HG03039 (cell line): ENCODE results near the gene SERINC5.
"Not testable (repeated sequence)": the region's sequence is repeated elsewhere in the genome, so short reads cannot be mapped to it uniquely, and the experiment has no call there.

Source experiments
- ATAC-seq: cut with Tn5 transposase; IDR thresholded peaks from one replicate; pipeline ENCODE4 v1.9.1; 2021; ENCODE audit warnings: mild to moderate bottlenecking, moderate library complexity; ENCODE audit not compliant: unreplicated experiment

The SERINC5 gene

DNA sequence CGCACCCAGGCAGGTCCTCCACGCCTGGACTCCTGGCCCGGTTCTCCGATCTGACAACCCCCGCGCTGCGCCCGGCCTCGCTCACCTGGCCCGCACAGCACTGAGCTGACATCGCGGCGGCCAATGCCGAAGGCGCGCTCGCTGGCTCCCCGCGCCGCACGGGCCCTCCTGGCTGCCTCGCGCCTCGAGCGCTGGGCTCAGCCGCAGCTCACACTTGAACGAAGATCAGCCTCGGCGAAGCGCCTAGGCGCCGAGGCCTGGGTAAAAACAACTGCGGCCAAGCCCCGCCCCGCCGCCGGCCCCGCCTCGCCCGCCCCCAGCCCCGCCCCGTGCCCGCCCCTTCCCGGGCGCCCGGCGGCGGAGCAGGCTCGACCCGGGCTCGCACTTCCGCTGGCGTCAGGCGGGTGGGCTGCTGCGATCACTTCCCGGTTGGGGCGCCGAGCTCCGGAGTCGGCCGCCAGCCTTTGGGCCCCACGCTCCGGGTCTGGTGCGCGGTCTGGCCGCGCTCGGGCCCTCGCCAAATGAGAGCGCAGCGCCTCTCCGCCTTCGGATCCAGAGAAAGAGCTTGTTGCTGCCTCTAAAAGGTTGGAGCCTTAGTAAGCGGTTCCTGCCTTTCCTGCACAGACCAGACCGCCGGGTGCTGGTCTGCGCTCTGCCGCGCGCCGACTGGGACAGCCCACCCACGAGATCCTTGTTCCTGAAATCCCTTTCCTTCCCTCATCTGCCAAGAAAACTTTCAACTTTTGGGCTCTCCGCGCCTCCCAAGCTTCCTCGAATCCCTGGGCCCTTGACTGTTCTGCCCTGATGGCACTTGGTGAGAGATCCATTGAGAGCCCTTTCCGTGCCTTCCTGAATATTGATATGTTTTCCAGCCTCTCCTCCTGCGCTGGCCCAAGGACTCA, at the start of gene SERINC5:
Gene SERINC5 (minus strand): TSS at position 238 of the 902 bp plus-strand sequence. CDS start 126 bp downstream, at position 112.
- ATAC-seq = peak; percentile 81

DNA sequence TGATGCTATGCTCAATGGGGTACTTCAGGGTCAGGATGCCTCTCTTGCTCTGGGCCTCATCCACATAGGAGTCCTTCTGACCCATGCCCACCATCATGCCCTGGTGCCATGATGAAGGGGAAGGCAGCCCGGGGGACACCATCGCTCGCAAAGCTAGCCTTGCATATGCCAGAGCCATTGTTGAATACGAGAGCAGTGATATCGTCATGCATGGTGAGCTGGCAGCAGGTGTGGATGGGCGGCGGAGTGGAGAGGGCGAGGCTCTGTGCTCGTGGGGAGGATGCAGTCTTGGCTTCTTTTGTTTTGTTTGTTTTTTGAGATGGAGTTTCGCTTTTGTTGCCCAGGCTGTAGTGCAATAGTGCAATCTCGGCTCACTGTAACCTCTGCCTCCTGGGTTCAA, 46.8 kb upstream of the SERINC5 start:
- no peak for ATAC-seq

- not testable (repeated sequence) for ATAC-seq
Observed at GRCh38 chr5:80301342-80301741, 45.5 kb upstream of the SERINC5 start.

DNA sequence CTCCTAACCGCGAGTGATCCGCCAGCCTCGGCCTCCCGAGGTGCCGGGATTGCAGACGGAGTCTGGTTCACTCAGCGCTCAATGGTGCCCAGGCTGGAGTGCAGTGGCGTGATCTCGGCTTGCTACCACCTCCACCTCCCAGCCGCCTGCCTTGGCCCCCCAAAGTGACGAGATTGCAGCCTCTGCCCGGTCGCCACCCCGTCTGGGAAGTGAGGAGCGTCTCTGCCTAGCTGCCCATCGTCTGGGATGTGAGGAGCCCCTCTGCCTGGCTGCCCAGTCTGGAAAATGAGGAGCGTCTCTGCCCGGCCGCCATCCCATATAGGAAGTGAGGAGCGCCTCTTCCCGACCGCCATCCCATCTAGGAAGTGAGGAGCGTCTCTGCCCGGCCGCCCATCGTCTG, 44.9 kb upstream of the SERINC5 start:
- not testable (repeated sequence) for ATAC-seq

GRCh38 chr5:80300125-80300524, 44.3 kb upstream of the SERINC5 start:
- no peak for ATAC-seq

DNA sequence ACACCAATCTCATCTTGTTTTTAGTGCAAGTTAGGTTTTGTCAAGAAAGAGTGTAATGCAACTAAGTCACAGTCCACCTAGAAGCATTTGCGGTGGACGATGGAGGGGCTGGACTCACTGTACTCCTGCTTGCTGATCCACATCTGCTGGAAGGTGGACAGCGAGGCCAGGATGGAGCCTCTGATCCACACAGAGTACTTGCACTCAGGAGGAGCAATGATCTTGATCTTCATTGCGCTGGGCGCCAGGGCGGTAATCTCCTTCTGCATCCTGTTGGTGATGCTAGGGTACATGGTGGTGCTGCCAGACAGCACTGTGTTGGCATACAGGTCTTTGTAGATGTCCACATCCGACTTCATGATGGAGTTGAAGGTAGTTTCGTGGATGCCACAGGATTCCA, 43.8 kb upstream of the SERINC5 start:
- no peak for ATAC-seq

DNA sequence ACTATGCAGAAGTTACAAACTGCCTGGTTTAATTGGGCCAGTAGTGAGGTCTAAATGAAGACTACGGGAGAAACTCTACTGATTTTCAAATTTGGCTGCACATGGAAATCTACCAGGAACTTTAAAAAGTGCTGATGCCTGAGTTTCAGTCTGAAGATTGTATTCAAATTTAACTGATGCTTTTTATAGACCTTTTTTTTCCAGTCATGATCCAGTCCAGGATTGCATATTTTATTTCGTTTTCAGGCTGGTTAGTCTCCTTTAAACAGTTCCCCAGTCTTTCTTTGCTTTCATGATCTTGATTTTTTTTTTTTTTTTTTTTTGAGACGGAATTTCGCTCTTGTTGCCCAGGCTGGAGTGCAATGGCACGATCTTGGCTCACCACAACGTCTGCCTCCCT, 40.3 kb upstream of the SERINC5 start:
- ATAC-seq = no peak

DNA sequence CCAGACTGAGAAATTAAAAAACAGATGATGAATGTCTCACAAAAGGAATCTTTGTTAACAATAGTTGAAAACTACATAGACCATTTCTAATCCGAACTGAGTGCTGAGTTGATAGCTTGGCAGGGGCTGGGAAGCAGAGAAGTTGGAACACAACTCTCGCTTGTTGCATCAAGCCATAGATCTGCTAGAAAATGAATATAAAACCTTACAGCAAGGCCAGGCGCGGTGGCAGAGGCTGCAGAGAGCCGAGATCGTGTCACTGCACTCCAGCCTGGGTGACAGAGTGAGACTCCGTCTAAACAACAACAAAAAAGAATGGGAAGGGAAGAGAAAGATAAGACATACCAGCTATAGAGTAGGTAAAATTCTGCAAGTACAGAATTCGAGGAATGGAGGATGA, 35.9 kb upstream of the SERINC5 start:
- no peak for ATAC-seq

GRCh38 chr5:80289320-80289719, 33.5 kb upstream of the SERINC5 start:
- no peak for ATAC-seq

DNA sequence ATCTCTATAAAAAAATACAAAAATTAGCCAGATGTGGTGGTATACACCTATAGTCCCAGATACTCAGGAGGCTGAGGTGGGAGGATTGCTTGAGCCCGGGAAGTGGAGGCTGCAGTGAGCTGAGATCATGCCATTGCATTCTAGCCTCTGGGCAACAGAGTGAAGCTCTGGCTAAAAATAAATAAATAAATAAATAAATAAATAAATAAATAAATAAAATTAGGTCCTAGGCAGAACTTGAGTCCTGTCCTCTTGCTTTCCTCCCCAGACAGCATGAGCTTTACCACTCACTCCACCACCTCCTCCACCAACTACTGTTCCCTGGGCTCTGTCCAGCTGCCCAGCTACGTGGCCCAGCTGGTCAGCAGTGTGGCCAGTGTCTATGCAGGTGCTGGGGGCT, 32.3 kb upstream of the SERINC5 start:
- ATAC-seq = no peak

DNA sequence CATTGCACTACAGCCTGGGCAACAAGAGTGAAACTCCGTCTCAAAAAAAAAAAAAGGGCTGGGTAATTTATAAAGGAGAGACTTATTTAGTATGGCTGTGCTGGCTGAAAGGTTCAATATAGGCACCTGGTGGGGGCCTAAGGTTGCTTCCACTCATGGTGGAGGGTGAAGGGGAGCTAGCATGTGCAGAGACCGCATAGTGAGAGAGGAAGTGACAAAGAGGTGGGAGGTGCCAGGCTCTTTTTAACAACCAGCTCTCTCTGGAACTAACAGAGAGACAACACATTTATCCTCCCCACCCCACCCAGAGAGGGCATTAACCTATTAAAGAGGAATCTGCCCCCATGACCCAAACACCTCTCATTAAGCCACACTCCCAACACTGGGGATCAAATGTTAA, 28.9 kb upstream of the SERINC5 start:
- ATAC-seq = no peak

GRCh38 chr5:80283360-80283759, 27.5 kb upstream of the SERINC5 start:
- no peak for ATAC-seq

GRCh38 chr5:80282054-80282453, 26.2 kb upstream of the SERINC5 start:
- no peak for ATAC-seq

DNA sequence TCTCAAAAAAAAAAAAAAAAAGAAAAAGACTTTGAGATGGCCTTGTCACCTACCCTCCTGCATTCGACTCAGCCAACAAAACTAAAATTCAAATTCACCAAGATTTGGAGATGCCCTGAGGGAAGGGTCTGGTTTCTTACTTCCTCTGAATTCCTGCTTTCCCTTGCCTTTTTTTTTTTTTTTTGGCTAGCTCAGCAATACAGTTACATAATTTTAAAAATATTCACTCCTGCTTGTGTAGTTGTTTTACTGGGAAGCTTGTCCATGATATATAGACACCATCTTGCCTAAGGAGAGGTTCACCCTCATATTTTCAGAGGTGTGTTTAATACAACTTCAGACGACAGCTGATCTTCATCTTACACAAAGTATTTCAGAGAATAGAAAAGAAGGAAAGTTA, 21.3 kb upstream of the SERINC5 start:
- ATAC-seq = no peak

- no peak for ATAC-seq
Observed at GRCh38 chr5:80276186-80276585, 20.3 kb upstream of the SERINC5 start.

GRCh38 chr5:80275347-80275746, 19.5 kb upstream of the SERINC5 start:
- no peak for ATAC-seq

DNA sequence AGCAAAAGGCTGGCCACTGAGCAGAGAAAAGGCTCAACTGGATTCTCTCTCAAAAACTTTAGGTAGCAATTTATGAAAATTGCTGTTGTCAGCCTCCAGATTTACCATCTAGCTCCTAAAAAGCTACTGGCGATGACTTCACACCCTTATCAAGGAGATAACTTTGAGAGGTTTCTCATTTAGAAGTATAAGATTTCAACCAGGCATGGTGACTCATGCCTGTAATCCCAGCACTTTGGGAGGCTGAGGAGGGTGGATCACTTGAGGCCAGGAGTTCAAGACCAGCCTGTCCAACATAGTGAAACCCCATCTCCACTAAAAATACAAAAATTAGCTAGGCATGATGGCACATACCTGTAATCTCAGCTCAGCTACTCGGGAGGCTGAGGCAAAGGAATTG, 14.7 kb upstream of the SERINC5 start:
- not testable (repeated sequence) for ATAC-seq

GRCh38 chr5:80269991-80270438, 14.2 kb upstream of the SERINC5 start:
- ATAC-seq = no peak

GRCh38 chr5:80268916-80269315, 13.1 kb upstream of the SERINC5 start:
- no peak for ATAC-seq

DNA sequence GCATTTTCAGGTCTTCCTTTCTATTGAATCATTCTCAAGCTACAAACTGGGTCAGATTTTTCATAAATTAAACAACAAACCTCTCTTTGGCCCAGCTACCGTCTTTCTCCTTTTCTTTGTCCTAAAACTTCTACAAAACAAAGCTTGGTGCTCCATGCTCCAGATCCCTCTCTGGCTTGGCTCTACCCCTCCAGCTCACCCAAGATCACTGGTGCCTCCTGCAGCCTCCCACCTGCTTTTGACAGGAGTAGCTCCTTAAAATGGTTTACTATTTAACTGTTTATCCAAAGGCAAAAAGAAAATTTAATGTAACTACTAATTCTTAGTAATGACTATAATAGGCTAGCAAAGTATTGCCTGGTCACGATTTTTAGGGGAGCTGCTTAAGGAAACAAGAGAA, 10.7 kb upstream of the SERINC5 start:
- ATAC-seq = no peak

DNA sequence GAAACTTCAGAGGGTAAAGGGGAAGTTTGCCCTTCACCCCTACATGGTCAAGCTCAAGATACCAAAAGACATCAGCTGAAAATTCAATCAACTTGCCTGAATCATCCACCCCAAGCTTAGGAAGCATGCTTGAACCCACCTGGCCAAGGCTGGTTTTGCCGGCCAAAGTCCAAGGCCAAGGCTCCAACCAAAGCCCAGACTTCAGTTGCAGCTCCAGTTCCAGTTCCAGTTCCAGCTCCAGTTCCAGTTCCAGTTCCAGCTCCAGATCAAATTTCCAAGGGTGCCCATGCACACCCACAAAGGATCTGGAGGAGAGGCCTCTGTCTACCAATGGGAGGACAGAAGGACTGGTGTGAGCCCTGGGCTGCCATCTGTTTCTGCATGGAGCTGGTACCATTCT, 4.6 kb upstream of the SERINC5 start:
- no peak for ATAC-seq

- ATAC-seq = no peak
Observed at GRCh38 chr5:80259511-80260203, 3.8 kb upstream of the SERINC5 start.
